GM12878 (cell line): ENCODE measurements around the gene KIAA0319L. TPM values are rescaled to one million over a fixed set of nuclear protein-coding genes. Genes with fewer than 3 reads are reported as not detected.

Experiments
- ATAC-seq: fragments of 200-7000 bp; cut with Tn5 transposase; 3 replicates; pipeline ENCODE4 v1.9.1; 2020; ENCODE audit warnings: mild to moderate bottlenecking, moderate library complexity
- BruUV-seq: library from RNA; stranded (reverse); fragments of 400-500 nt; replicated peaks from 2 replicates; lab custom pipeline; 2021; lab: Mats Ljungman, UMichigan
- CTCF ChIA-PET: fragments of 300-600 bp; sonication (Branson Sonifier 250); formaldehyde crosslinking; extraction: SDS; loops from one replicate; lab custom pipeline; 2021; ENCODE audit warnings: inconsistent platforms; lab: Yijun Ruan, JAX
- POLR2A ChIA-PET: fragments of 350-600 bp; formaldehyde crosslinking; extraction: SDS; loops from one replicate; lab custom pipeline; 2021; ENCODE audit warnings: inconsistent platforms; lab: Charles Lee
- RAD21 ChIA-PET: fragments of 300-600 bp; sonication (Branson Sonifier 250); formaldehyde crosslinking; loops from one replicate; lab custom pipeline; 2023; ENCODE audit warnings: antibody characterized with exemption; ENCODE audit not compliant: unreplicated experiment; lab: Charles Lee
- SMC1A ChIA-PET: fragments of 300-600 bp; sonication (Branson Sonifier 250); formaldehyde crosslinking; loops from one replicate; lab custom pipeline; 2023; ENCODE audit not compliant: unreplicated experiment, uncharacterized antibody; lab: Charles Lee
- DNase-seq: peaks from one replicate; pipeline ENCODE4 v3.0.0-alpha.2; 2011; ENCODE audit warnings: low read depth, low spot score
- FAIRE-seq: peaks from 3 replicates; lab custom pipeline; 2011; peaks lifted over from hg19 to GRCh38; lab: Jason Lieb, UNC
- H2AFZ ChIP-seq: 2 replicates; pipeline ENCODE4 v1.6.0; 2011; ENCODE audit warnings: low read depth, low read length, control low read depth; ENCODE audit not compliant: control insufficient read depth
- H3K27ac ChIP-seq: 2 replicates; pipeline ENCODE4 v1.5.1; 2011; ENCODE audit warnings: control low read depth; ENCODE audit not compliant: control insufficient read depth, insufficient read depth
- H3K27me3 ChIP-seq, 2 experiments: replicated peaks in 1 of 2; 2 replicates each; pipeline versions ENCODE4 v1.6.0 to v1.6.1; 2011; ENCODE audit warnings: low read length in 1 of 2; ENCODE audit not compliant: control insufficient read depth in 2 of 2, insufficient read depth in 2 of 2
- H3K36me3 ChIP-seq, 2 experiments: 2 replicates each; pipeline ENCODE4 v1.5.1; 2011; ENCODE audit warnings: low read length in 1 of 2; ENCODE audit not compliant: control insufficient read depth in 2 of 2, insufficient read depth in 2 of 2
- H3K4me1 ChIP-seq: 2 replicates; pipeline ENCODE4 v1.6.1; 2011; ENCODE audit warnings: mild to moderate bottlenecking, low read length, moderate library complexity, mixed read lengths; ENCODE audit not compliant: control insufficient read depth, insufficient read depth
- H3K4me2 ChIP-seq: 2 replicates; pipeline ENCODE4 v1.6.0; 2011; ENCODE audit warnings: control low read depth; ENCODE audit not compliant: control insufficient read depth, insufficient read depth
- H3K4me3 ChIP-seq: fragments of 200-600 bp; sonication (generic); 2 replicates; pipeline ENCODE4 v1.5.1; 2016
- H3K79me2 ChIP-seq: 2 replicates; pipeline ENCODE4 v1.6.0; 2011; ENCODE audit warnings: low read length; ENCODE audit not compliant: control insufficient read depth, insufficient read depth
- H3K9ac ChIP-seq: 2 replicates; pipeline ENCODE4 v1.8.0; 2011; ENCODE audit warnings: low read length, control low read depth, mixed read lengths; ENCODE audit not compliant: control insufficient read depth, insufficient read depth
- H3K9me3 ChIP-seq: replicated peaks from 3 replicates; pipeline ENCODE4 v1.5.1; 2011; ENCODE audit warnings: mild to moderate bottlenecking, low read length; ENCODE audit not compliant: control insufficient read depth, insufficient read depth
- H4K20me1 ChIP-seq: 2 replicates; pipeline ENCODE4 v1.6.0; 2011; ENCODE audit not compliant: control insufficient read depth, insufficient read depth
- BACH1 ChIP-seq: fragments of 450-650 bp; IDR thresholded peaks from 2 replicates; pipeline ENCODE4 v1.6.1; 2017; ENCODE audit warnings: mild to moderate bottlenecking, borderline replicate concordance
- BHLHE40 ChIP-seq, 2 experiments: fragments of 450-650 bp in 1 of 2; IDR thresholded peaks; 2 replicates each; pipeline ENCODE4 v1.6.1; 2011 to 2017; ENCODE audit warnings: low read depth in 2 of 2, borderline replicate concordance in 1 of 2, improper control_type of control experiment in 1 of 2, low read length in 1 of 2, mild to moderate bottlenecking in 1 of 2
- CBX3 ChIP-seq: fragments of 200-600 bp; sonication (generic); IDR thresholded peaks from 2 replicates; pipeline ENCODE4 v1.6.1; 2016; ENCODE audit warnings: low read depth, borderline replicate concordance
- CHD4 ChIP-seq: fragments of 200-600 bp; sonication (generic); IDR thresholded peaks from 2 replicates; pipeline ENCODE4 v1.6.1; 2016; ENCODE audit warnings: mild to moderate bottlenecking
- E2F4 ChIP-seq: IDR thresholded peaks from 2 replicates; pipeline ENCODE4 v1.6.1; 2012; ENCODE audit warnings: low read depth, low read length, improper control_type of control experiment
- HDAC6 ChIP-seq: fragments of 200-600 bp; sonication (generic); IDR thresholded peaks from one replicate; pipeline ENCODE4 v1.8.0; 2017; ENCODE audit warnings: antibody characterized with exemption; ENCODE audit not compliant: unreplicated experiment
- JUNB ChIP-seq: IDR thresholded peaks from 2 replicates; pipeline ENCODE4 v1.6.1; 2016; ENCODE audit warnings: antibody characterized with exemption, mild to moderate bottlenecking
- NFIC ChIP-seq: IDR thresholded peaks from 2 replicates; pipeline ENCODE4 v1.6.1; 2012; ENCODE audit warnings: low read depth, mild to moderate bottlenecking, inconsistent platforms, low read length, moderate library complexity
- POLR2AphosphoS5 ChIP-seq: IDR thresholded peaks from 2 replicates; pipeline ENCODE4 v1.6.1; 2011; ENCODE audit warnings: mild to moderate bottlenecking, low read length, inconsistent platforms
- SKIL ChIP-seq: fragments of 450-650 bp; IDR thresholded peaks from 2 replicates; pipeline ENCODE4 v1.6.1; 2017; ENCODE audit warnings: mild to moderate bottlenecking, low read depth, inconsistent platforms; ENCODE audit not compliant: poor library complexity, severe bottlenecking
- SMAD5 ChIP-seq: IDR thresholded peaks from 2 replicates; pipeline ENCODE4 v1.6.1; 2016; ENCODE audit warnings: antibody characterized with exemption, low read depth
- SREBF1 ChIP-seq: IDR thresholded peaks from 2 replicates; pipeline ENCODE4 v1.6.1; 2012; ENCODE audit warnings: mild to moderate bottlenecking, low read length
- TBL1XR1 ChIP-seq: IDR thresholded peaks from 2 replicates; pipeline ENCODE4 v1.6.1; 2012; ENCODE audit warnings: low read depth, low read length, improper control_type of control experiment
- ZNF207 ChIP-seq: fragments of 450-650 bp; IDR thresholded peaks from 2 replicates; pipeline ENCODE4 v1.6.1; 2014; ENCODE audit warnings: antibody characterized with exemption, mild to moderate bottlenecking, borderline replicate concordance
- WGBS: methylation state at CpG from one replicate; pipeline ENCODE4 v1.1.6; 2016; ENCODE audit warnings: low lambda C conversion rate; ENCODE audit not compliant: insufficient replicate concordance, insufficient coverage; ENCODE audit errors: missing lambda C conversion rate; 5-methylcytosine and 5-hydroxymethylcytosine counted together
- in situ Hi-C: fragments of 300-500 bp; cut with MboI; formaldehyde crosslinking; loops from 9 replicates; pipeline ENCODE4 v1.14.3; 2018; ENCODE audit warnings: mixed read lengths
- intact Hi-C: fragments of 100-400 bp; cut with micrococcal nuclease; formaldehyde crosslinking; loops from one replicate; pipeline ENCODE4 v1.14.2; 2022; ENCODE audit not compliant: unreplicated experiment
- polyA plus RNA-seq, 11 experiments: library from polyadenylated mRNA; depleted of rRNA in 4 of 11; unstranded in 6 of 11; stranded (reverse) in 5 of 11; fragments of >200 nt; fragmentation: Nextera tagmentation in 4 of 11; fragmentation: Illumina TruSeq in 1 of 11; extraction: Ambion mirVana in 4 of 11; extraction: Trizol in 1 of 11; gene quantifications; 1 replicate in 1 of 11; 2 replicates in 10 of 11; pipeline versions ENCODE4 v1.2.1 to v1.2.3, GENCODE V29; 2011 to 2016; ENCODE audit warnings: inconsistent platforms in 2 of 11, missing spikeins in 2 of 11, low read depth in 1 of 11
- total RNA-seq, 4 experiments: library from RNA; depleted of rRNA in 3 of 4; stranded (reverse); fragments of >200 nt in 3 of 4; fragmentation: Illumina TruSeq in 1 of 4; extraction: Trizol in 1 of 4; gene quantifications; 2 replicates each; pipeline versions ENCODE4 v1.2.1 to v1.2.3, GENCODE V29; 2013 to 2021
- TF ChIP-seq, protein P1 (sequence below): fragments of 450-650 bp; IDR thresholded peaks from 2 replicates; pipeline ENCODE4 v1.6.1; 2017; ENCODE audit warnings: mild to moderate bottlenecking
- TF ChIP-seq, protein P2 (sequence below): fragments of 450-650 bp; IDR thresholded peaks from 2 replicates; pipeline ENCODE4 v1.6.1; 2017; ENCODE audit warnings: mild to moderate bottlenecking, moderate library complexity

Gene KIAA0319L
- total and polyA plus RNA-seq, 10 of the 15 experiments (the other 5 are each of a cell fraction or from before 2014, with no cell fraction given): 2.6 to 57.8 (median 25.4) TPM

DNA sequence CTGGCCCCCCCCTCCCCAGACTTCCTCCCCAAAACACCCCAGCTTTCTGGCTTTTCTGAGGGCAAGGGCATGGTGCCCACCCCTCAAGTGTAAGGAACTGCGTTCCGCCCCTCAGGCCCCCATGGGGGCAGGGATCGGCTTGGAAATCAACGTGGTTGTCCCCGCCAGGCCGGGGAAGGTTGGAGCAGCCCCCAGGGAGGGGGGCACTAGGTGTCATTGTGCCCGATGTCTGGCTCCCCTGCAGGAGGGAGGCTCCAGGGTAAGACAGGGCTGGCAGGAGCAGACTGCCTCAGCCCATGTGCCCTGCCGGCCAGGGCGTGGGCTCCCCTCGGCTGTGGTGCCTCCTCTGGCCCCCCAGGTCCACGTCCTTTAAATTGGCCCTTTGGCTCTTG is 8.5 kb upstream of the KIAA0319L start:
- RAD21 ChIA-PET: interaction anchor here (1.3 to 3.1 kb wide), 4 partner anchors 27 to 160 kb away, joined by 4 to 128 read pairs (median 6); no protein-coding TSS in a partner anchor
- in situ Hi-C loops: loop anchor here (5.0 kb wide), 2 partner anchors 152 to 212 kb away; partner anchors contain the start of gene C1orf216
- FAIRE-seq: no peak
- TF ChIP-seq CBX3 (no peak), SREBF1 (no peak), TBL1XR1 (no peak), SKIL (no peak), NFIC (no peak), CHD4 (no peak), E2F4 (no peak), JUNB (no peak), HDAC6 (no peak), BHLHE40 (IDR thresholded peaks at IDR 0.05; ENCODE audit: borderline replicate concordance in 1 of 2, low read depth in 2 of 2, low read length in 1 of 2) (no peak), POLR2AphosphoS5 (no peak), BACH1 (no peak), SMAD5 (no peak), ZNF207 (no peak)
- TF ChIP-seq, protein P1, sequence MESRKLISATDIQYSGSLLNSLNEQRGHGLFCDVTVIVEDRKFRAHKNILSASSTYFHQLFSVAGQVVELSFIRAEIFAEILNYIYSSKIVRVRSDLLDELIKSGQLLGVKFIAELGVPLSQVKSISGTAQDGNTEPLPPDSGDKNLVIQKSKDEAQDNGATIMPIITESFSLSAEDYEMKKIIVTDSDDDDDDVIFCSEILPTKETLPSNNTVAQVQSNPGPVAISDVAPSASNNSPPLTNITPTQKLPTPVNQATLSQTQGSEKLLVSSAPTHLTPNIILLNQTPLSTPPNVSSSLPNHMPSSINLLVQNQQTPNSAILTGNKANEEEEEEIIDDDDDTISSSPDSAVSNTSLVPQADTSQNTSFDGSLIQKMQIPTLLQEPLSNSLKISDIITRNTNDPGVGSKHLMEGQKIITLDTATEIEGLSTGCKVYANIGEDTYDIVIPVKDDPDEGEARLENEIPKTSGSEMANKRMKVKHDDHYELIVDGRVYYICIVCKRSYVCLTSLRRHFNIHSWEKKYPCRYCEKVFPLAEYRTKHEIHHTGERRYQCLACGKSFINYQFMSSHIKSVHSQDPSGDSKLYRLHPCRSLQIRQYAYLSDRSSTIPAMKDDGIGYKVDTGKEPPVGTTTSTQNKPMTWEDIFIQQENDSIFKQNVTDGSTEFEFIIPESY: no peak
- TF ChIP-seq, protein P2, sequence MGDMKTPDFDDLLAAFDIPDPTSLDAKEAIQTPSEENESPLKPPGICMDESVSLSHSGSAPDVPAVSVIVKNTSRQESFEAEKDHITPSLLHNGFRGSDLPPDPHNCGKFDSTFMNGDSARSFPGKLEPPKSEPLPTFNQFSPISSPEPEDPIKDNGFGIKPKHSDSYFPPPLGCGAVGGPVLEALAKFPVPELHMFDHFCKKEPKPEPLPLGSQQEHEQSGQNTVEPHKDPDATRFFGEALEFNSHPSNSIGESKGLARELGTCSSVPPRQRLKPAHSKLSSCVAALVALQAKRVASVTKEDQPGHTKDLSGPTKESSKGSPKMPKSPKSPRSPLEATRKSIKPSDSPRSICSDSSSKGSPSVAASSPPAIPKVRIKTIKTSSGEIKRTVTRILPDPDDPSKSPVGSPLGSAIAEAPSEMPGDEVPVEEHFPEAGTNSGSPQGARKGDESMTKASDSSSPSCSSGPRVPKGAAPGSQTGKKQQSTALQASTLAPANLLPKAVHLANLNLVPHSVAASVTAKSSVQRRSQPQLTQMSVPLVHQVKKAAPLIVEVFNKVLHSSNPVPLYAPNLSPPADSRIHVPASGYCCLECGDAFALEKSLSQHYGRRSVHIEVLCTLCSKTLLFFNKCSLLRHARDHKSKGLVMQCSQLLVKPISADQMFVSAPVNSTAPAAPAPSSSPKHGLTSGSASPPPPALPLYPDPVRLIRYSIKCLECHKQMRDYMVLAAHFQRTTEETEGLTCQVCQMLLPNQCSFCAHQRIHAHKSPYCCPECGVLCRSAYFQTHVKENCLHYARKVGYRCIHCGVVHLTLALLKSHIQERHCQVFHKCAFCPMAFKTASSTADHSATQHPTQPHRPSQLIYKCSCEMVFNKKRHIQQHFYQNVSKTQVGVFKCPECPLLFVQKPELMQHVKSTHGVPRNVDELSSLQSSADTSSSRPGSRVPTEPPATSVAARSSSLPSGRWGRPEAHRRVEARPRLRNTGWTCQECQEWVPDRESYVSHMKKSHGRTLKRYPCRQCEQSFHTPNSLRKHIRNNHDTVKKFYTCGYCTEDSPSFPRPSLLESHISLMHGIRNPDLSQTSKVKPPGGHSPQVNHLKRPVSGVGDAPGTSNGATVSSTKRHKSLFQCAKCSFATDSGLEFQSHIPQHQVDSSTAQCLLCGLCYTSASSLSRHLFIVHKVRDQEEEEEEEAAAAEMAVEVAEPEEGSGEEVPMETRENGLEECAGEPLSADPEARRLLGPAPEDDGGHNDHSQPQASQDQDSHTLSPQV: no peak

More for the DNA sequence above, 8.5 kb upstream of the KIAA0319L start:
- Histone ChIP-seq H3K27ac (no peak overlapping the region), H3K4me3 (no peak overlapping the region), H3K9ac (no peak overlapping the region), H3K27me3 (no peaks in the 10 kb centered on the region), H3K36me3 (peaks cover 0 to 12% of the 10 kb centered on the region in 2 experiments; a peak in 2 of 4 replicates), H4K20me1 (no peaks in the 10 kb centered on the region), H2AFZ (no peak overlapping the region), H3K4me1 (no peaks in the 10 kb centered on the region; the same call in 1 of the 2 replicates), H3K79me2 (no peaks in the 10 kb centered on the region), H3K4me2 (no peak overlapping the region), H3K9me3 (no peaks in the 10 kb centered on the region)
- ChIA-PET CTCF (interaction anchor here (0.7 to 5.9 kb wide), 16 partner anchors 10 to 486 kb away, joined by 3 to 248 read pairs (median 5); partner anchors contain the start of gene CLSPN), POLR2A (no interaction called here), SMC1A (interaction anchor here (0.9 to 5.9 kb wide), 4 partner anchors 20 to 208 kb away, joined by 3 to 128 read pairs (median 6); no protein-coding TSS in a partner anchor)
- intact Hi-C loops: no loop called here
- no TSS peak for BruUV-seq
- ATAC-seq (no peak), DNase-seq (no peak)
- WGBS: 99% methylated on average over 11 of the region's 11 CpGs
